ENCODE measurements around the gene C2CD3. TPM values are rescaled to one million over a fixed set of nuclear protein-coding genes. Genes with fewer than 3 reads are reported as not detected.

Gene C2CD3
- total RNA-seq, 1 donor from 2014 or later: 18.0 TPM

GRCh38 chr11:73982595-73982989 lies 188.2 kb downstream of the C2CD3 start, which contains the start of gene UCP2:
Gene UCP2, minus strand, starts transcription at chr11:73982843. Its CDS starts 4,465 bp downstream, at chr11:73978378.
- DNase-seq (ENCODE audit: low spot score): peak; percentile 95

- no peak for DNase-seq (ENCODE audit: low spot score)
Observed at GRCh38 chr11:73981051-73981805, 189.6 kb downstream of the C2CD3 start.

- DNase-seq (ENCODE audit: low spot score): no peak
Observed at GRCh38 chr11:73980001-73980961, 190.5 kb downstream of the C2CD3 start.

GRCh38 chr11:73978576-73979086 lies 192.2 kb downstream of the C2CD3 start:
- no peak for DNase-seq (ENCODE audit: low spot score)

- no peak for DNase-seq (ENCODE audit: low spot score)
Observed at GRCh38 chr11:73977856-73978519, 192.8 kb downstream of the C2CD3 start.

GRCh38 chr11:73976451-73977151 lies 194.2 kb downstream of the C2CD3 start:
- DNase-seq (ENCODE audit: low spot score): no peak

- no peak for DNase-seq (ENCODE audit: low spot score)
Observed at GRCh38 chr11:73975479-73975757, 195.4 kb downstream of the C2CD3 start.

- DNase-seq (ENCODE audit: low spot score): no peak
Observed at GRCh38 chr11:73974604-73975478, 196.0 kb downstream of the C2CD3 start.

GRCh38 chr11:73972620-73973449 lies 198.0 kb downstream of the C2CD3 start:
- no peak for DNase-seq (ENCODE audit: low spot score)

- no peak for DNase-seq (ENCODE audit: low spot score)
Observed at GRCh38 chr11:73972187-73972586, 198.6 kb downstream of the C2CD3 start.

GRCh38 chr11:73971175-73971719 lies 199.6 kb downstream of the C2CD3 start:
- no peak for DNase-seq (ENCODE audit: low spot score)

GRCh38 chr11:73969991-73970800 lies 200.6 kb downstream of the C2CD3 start:
- no peak for DNase-seq (ENCODE audit: low spot score)

GRCh38 chr11:73969091-73969490 lies 201.7 kb downstream of the C2CD3 start:
- no peak for DNase-seq (ENCODE audit: low spot score)

GRCh38 chr11:73968356-73968966 lies 202.3 kb downstream of the C2CD3 start:
- no peak for DNase-seq (ENCODE audit: low spot score)

- DNase-seq (ENCODE audit: low spot score): no peak
Observed at GRCh38 chr11:73965764-73966121, 205.1 kb downstream of the C2CD3 start.

GRCh38 chr11:73965076-73965763 lies 205.6 kb downstream of the C2CD3 start:
- DNase-seq (ENCODE audit: low spot score): no peak

GRCh38 chr11:73963861-73964260 lies 206.9 kb downstream of the C2CD3 start:
- DNase-seq (ENCODE audit: low spot score): no peak

Data from mesenteric fat pad (tissue), 1 donor.